GM18868 (cell line): ENCODE results near the gene PZP.

ENCODE experiments used
- ATAC-seq: cut with Tn5 transposase; IDR thresholded peaks from one replicate; pipeline ENCODE4 v1.9.1; 2021; ENCODE audit warnings: mild to moderate bottlenecking, moderate library complexity; ENCODE audit not compliant: unreplicated experiment

The PZP gene

GRCh38 chr12:9106610-9107541 lies 101.3 kb downstream of the PZP start:
- ATAC-seq, result no peak

GRCh38 chr12:9106067-9106466 lies 102.1 kb downstream of the PZP start:
- no peak for ATAC-seq

- ATAC-seq, result no peak
Observed at GRCh38 chr12:9104767-9105423, 103.3 kb downstream of the PZP start.

GRCh38 chr12:9104087-9104486 lies 104.1 kb downstream of the PZP start:
- ATAC-seq, result no peak

- ATAC-seq, result no peak
Observed at GRCh38 chr12:9103050-9103849, 104.9 kb downstream of the PZP start.

GRCh38 chr12:9101018-9101687 lies 107.0 kb downstream of the PZP start:
- ATAC-seq, result no peak

GRCh38 chr12:9099552-9100190 lies 108.5 kb downstream of the PZP start:
- no peak for ATAC-seq
